Measurements from ENCODE around the gene DALRD3.

DALRD3 gene

DNA sequence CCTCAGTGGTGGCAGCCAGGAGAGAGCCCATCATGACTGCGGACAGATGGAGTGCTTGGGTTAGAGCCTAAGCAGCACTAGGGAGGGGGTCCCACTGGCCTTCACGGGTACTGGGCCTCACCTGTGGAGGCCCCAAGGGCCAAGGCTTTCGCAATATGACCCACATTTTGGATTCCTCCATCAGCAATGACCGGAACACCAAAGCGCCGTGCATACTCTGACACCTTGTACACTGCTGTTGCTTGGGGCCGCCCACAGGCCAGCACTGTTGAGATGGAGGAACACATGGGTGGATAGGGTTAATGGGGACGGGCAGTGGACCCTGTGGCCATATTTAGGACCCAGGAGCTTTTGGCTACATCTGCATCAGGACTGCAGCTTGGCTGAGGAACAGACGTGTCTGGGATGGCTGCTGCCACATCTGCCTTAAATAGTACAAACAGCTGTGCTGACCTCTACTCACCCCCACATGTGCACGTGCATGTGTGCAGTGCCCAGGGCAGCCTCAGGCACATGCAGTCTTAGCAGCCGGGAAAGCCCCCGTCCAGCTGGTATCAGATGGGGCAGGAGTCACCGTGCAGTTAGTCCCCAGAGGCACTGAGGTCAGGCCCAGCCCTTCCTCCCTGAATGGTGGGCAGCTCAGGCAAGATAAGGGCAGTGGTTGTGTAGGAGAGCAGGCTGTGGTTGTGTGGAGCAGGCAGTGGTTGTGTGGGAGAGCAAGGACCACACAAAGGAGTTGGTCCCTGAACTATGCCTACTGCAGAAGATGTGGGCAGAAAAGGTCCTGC, 6.8 kb upstream of the DALRD3 start:
- Histone ChIP-seq H3K4me3 (ENCODE audit: low read length) (no peak overlapping the region), H3K27ac (ENCODE audit: low read length) (no peak overlapping the region)
- no peak for TF ChIP-seq EZH2phosphoT487 (IDR thresholded peaks at IDR 0.05; ENCODE audit: low read depth)
- TF ChIP-seq, protein P1, sequence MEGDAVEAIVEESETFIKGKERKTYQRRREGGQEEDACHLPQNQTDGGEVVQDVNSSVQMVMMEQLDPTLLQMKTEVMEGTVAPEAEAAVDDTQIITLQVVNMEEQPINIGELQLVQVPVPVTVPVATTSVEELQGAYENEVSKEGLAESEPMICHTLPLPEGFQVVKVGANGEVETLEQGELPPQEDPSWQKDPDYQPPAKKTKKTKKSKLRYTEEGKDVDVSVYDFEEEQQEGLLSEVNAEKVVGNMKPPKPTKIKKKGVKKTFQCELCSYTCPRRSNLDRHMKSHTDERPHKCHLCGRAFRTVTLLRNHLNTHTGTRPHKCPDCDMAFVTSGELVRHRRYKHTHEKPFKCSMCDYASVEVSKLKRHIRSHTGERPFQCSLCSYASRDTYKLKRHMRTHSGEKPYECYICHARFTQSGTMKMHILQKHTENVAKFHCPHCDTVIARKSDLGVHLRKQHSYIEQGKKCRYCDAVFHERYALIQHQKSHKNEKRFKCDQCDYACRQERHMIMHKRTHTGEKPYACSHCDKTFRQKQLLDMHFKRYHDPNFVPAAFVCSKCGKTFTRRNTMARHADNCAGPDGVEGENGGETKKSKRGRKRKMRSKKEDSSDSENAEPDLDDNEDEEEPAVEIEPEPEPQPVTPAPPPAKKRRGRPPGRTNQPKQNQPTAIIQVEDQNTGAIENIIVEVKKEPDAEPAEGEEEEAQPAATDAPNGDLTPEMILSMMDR (IDR thresholded peaks at IDR 0.05; ENCODE audit: low read depth, low read length), result no peak

DNA sequence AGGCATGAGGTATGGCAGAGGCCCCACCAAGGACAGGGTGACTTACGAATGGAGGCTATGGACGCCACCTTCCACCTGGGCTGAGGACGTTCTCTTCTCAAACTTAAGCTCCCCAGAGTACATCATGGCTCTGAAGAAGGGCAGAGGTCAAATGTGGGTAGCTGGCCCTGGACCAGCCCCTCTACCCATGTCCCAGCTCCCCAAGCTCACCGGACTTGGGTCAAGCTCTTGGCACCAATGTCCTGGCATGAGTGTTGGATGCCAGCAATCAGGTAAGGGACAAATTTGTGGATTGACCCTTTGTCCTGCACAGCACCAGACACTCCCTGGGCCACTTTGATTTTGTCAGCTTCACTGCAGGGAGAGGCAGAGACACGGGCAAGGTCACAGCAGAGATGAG, 6.1 kb upstream of the DALRD3 start:
- peaks cover 4% of the 10 kb centered on the region; the same call in 1 of the 2 replicates for H4K20me1 ChIP-seq (ENCODE audit: insufficient read depth, low read length)
- peaks cover 28% of the 10 kb centered on the region for H3K4me1 ChIP-seq (ENCODE audit: low read length)
- H3K9me3 ChIP-seq (ENCODE audit: insufficient read depth, low read length), result no peaks in the 10 kb centered on the region
- H3K79me2 ChIP-seq (ENCODE audit: low read length), result peaks cover 91% of the 10 kb centered on the region
- H3K9ac ChIP-seq (ENCODE audit: low read length), result no peak overlapping the region
- H2AFZ ChIP-seq (ENCODE audit: low read depth, low read length), result no peak overlapping the region
- H3K4me2 ChIP-seq (ENCODE audit: low read length), result no peak overlapping the region
- H3K4me3 ChIP-seq (ENCODE audit: low read length), result no peak overlapping the region
- H3K27ac ChIP-seq (ENCODE audit: low read length), result no peak overlapping the region
- no peak for TF ChIP-seq EZH2phosphoT487 (IDR thresholded peaks at IDR 0.05; ENCODE audit: low read depth)
- TF ChIP-seq, protein P1 (IDR thresholded peaks at IDR 0.05; ENCODE audit: low read depth, low read length), result no peak
- peaks cover 62% of the 10 kb centered on the region for H3K36me3 ChIP-seq (replicated peaks; ENCODE audit: low read depth, low read length)
- no peaks in the 10 kb centered on the region for H3K27me3 ChIP-seq (ENCODE audit: low read depth, low read length)

More for the DNA sequence above, 6.8 kb upstream of the DALRD3 start:
- Histone ChIP-seq H3K36me3 (replicated peaks; ENCODE audit: low read depth, low read length) (peaks cover 60% of the 10 kb centered on the region), H3K27me3 (ENCODE audit: low read depth, low read length) (no peaks in the 10 kb centered on the region), H4K20me1 (ENCODE audit: insufficient read depth, low read length) (no peaks in the 10 kb centered on the region), H3K4me2 (ENCODE audit: low read length) (no peak overlapping the region), H2AFZ (ENCODE audit: low read depth, low read length) (no peak overlapping the region), H3K9ac (ENCODE audit: low read length) (no peak overlapping the region), H3K4me1 (ENCODE audit: low read length) (peaks cover 24% of the 10 kb centered on the region), H3K79me2 (ENCODE audit: low read length) (peaks cover 83% of the 10 kb centered on the region), H3K9me3 (ENCODE audit: insufficient read depth, low read length) (no peaks in the 10 kb centered on the region)

DNA sequence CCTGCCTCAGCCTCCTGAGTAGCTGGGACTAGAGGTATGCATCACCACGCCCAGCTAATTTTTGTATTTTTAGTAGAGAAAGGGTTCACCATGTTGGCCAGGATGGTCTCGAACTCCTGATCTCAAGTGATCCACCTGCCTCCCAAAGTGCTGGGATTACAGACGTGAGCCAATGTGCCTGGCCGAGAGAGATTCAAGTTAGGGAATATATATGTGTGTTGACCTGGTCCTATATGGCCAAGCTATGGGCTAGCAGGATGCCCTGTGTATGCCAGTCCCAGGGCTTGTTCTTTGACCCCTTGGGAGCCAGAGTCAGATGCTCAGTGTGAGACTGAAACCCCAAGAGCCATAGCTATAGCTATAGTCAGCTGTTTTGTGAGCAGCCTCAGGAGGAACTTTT, 5.4 kb upstream of the DALRD3 start:
- H3K36me3 ChIP-seq (replicated peaks; ENCODE audit: low read depth, low read length), result peaks cover 62% of the 10 kb centered on the region
- no peak for TF ChIP-seq EZH2phosphoT487 (IDR thresholded peaks at IDR 0.05; ENCODE audit: low read depth)
- TF ChIP-seq, protein P1 (IDR thresholded peaks at IDR 0.05; ENCODE audit: low read depth, low read length), result no peak
- no peak overlapping the region for H2AFZ ChIP-seq (ENCODE audit: low read depth, low read length)
- H3K79me2 ChIP-seq (ENCODE audit: low read length), result peaks cover 91% of the 10 kb centered on the region
- peaks cover 4% of the 10 kb centered on the region; the same call in 1 of the 2 replicates for H4K20me1 ChIP-seq (ENCODE audit: insufficient read depth, low read length)
- no peak overlapping the region for H3K27ac ChIP-seq (ENCODE audit: low read length)
- H3K4me1 ChIP-seq (ENCODE audit: low read length), result peaks cover 30% of the 10 kb centered on the region
- no peaks in the 10 kb centered on the region for H3K9me3 ChIP-seq (ENCODE audit: insufficient read depth, low read length)
- H3K4me2 ChIP-seq (ENCODE audit: low read length), result no peak overlapping the region
- H3K4me3 ChIP-seq (ENCODE audit: low read length), result no peak overlapping the region
- H3K27me3 ChIP-seq (ENCODE audit: low read depth, low read length), result no peaks in the 10 kb centered on the region
- no peak overlapping the region for H3K9ac ChIP-seq (ENCODE audit: low read length)

DNA sequence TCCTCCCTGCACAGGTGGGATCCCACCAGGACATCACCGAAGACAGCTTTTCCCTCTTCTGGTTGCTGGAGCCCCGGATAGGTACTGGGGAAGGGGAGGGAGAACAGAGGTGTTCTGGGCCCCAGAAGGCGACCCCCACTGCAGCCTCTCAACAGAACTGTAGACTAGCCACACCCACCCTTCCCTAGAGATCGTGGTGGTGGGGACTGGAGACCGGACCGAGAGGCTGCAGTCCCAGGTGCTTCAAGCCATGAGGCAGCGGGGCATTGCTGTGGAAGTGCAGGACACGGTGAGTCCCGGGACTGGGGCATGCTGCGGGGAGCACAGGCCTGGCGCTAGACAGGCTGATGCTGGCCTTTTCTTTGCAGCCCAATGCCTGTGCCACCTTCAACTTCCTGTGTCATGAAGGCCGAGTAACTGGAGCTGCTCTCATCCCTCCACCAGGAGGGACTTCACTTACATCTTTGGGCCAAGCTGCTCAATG, 4.3 kb upstream of the DALRD3 start:
- H3K27ac ChIP-seq (ENCODE audit: low read length), result peak overlapping the region; percentile 88
- peaks cover 22% of the 10 kb centered on the region for H3K4me1 ChIP-seq (ENCODE audit: low read length)
- no peak for TF ChIP-seq EZH2phosphoT487 (IDR thresholded peaks at IDR 0.05; ENCODE audit: low read depth)
- TF ChIP-seq, protein P1 (IDR thresholded peaks at IDR 0.05; ENCODE audit: low read depth, low read length), result no peak
- no peaks in the 10 kb centered on the region for H3K9me3 ChIP-seq (ENCODE audit: insufficient read depth, low read length)
- peaks cover 52% of the 10 kb centered on the region for H3K36me3 ChIP-seq (replicated peaks; ENCODE audit: low read depth, low read length)
- peaks cover 4% of the 10 kb centered on the region; the same call in 1 of the 2 replicates for H4K20me1 ChIP-seq (ENCODE audit: insufficient read depth, low read length)
- H3K4me2 ChIP-seq (ENCODE audit: low read length), result peak overlapping the region; percentile 95
- H3K9ac ChIP-seq (ENCODE audit: low read length), result peak overlapping the region; percentile 98
- peak overlapping the region; percentile 88 for H3K4me3 ChIP-seq (ENCODE audit: low read length)
- no peak overlapping the region for H2AFZ ChIP-seq (ENCODE audit: low read depth, low read length)
- peaks cover 81% of the 10 kb centered on the region for H3K79me2 ChIP-seq (ENCODE audit: low read length)
- no peaks in the 10 kb centered on the region for H3K27me3 ChIP-seq (ENCODE audit: low read depth, low read length)

All from OCI-LY3 (cell line).